ENCODE data around the gene FANCE. TPM values are rescaled to one million over a fixed set of nuclear protein-coding genes. Genes with fewer than 3 reads are reported as not detected.
"Not testable (repeated sequence)": the region's sequence is repeated elsewhere in the genome, so short reads cannot be mapped to it uniquely, and the experiment has no call there.

The FANCE gene
- total RNA-seq, 4 donors from 2014 or later: 4.1 to 6.6 (median 6.2) TPM

GRCh38 chr6:35511562-35511941, 59.4 kb downstream of the FANCE start:
- WGBS, 2 donors: 23 to 37% methylated on average over 10 to 21 of the region's 32 CpGs
- H3K4me3 ChIP-seq (replicated peaks in 1 of 3): no peak overlapping the region
- H3K27ac ChIP-seq: no peak overlapping the region
- no peaks in the 10 kb centered on the region for H3K27me3 ChIP-seq
- intact Hi-C loops (cut with DNase I): no loop called here
- H3K9me3 ChIP-seq: no peaks in the 10 kb centered on the region
- no peak for TF ChIP-seq CTCF (IDR thresholded peaks at IDR 0.05)
- TF ChIP-seq POLR2A (IDR thresholded peaks at IDR 0.05): no peak
- peaks cover 4 to 20% of the 10 kb centered on the region in 2 donors for H3K4me1 ChIP-seq
- no peak for DNase-seq
- no peaks in the 10 kb centered on the region for H3K36me3 ChIP-seq

- no peaks in the 10 kb centered on the region for H3K27me3 ChIP-seq
- H3K4me3 ChIP-seq (replicated peaks in 1 of 3): no peak overlapping the region
- peaks cover 4 to 20% of the 10 kb centered on the region in 2 donors for H3K4me1 ChIP-seq
- H3K27ac ChIP-seq: no peak overlapping the region
- intact Hi-C loops (cut with DNase I): no loop called here
- no peaks in the 10 kb centered on the region for H3K36me3 ChIP-seq
- 9 to 28% methylated on average over 10 to 16 of the region's 26 CpGs for WGBS, 2 donors
- TF ChIP-seq CTCF (IDR thresholded peaks at IDR 0.05) (no peak), POLR2A (IDR thresholded peaks at IDR 0.05) (no peak)
- no peak for DNase-seq
- no peaks in the 10 kb centered on the region for H3K9me3 ChIP-seq
Measured at GRCh38 chr6:35512006-35512405, 59.9 kb downstream of the FANCE start.

GRCh38 chr6:35512740-35513139, 60.6 kb downstream of the FANCE start, which contains the start of gene TULP1:
TSS of gene TULP1 (minus strand) at chr6:35512896. CDS start at chr6:35512858, 38 bp downstream.
- Histone ChIP-seq H3K4me3 (replicated peaks in 1 of 3) (no peak within 1 kb of the TSS), H3K27me3 (no peaks in the 10 kb centered on the region), H3K36me3 (no peaks in the 10 kb centered on the region), H3K4me1 (peaks cover 0 to 14% of the 10 kb centered on the region in 2 donors), H3K9me3 (no peaks in the 10 kb centered on the region), H3K27ac (no peak within 1 kb of the TSS)
- intact Hi-C loops (cut with DNase I): no loop called here
- 86 to 88% methylated on average over 9 to 10 of the region's 10 CpGs for WGBS, 2 donors
- no peak for DNase-seq
- TF ChIP-seq CTCF (IDR thresholded peaks at IDR 0.05): no peak
- no peak for TF ChIP-seq POLR2A (IDR thresholded peaks at IDR 0.05)

GRCh38 chr6:35514587-35514986, 62.4 kb downstream of the FANCE start:
- no peak for DNase-seq
- H3K36me3 ChIP-seq: no peaks in the 10 kb centered on the region
- 89% methylated on average over 4 of the region's 4 CpGs for WGBS, 2 donors
- H3K9me3 ChIP-seq: no peaks in the 10 kb centered on the region
- H3K4me3 ChIP-seq (replicated peaks in 1 of 3): no peak overlapping the region
- intact Hi-C loops (cut with DNase I): no loop called here
- H3K4me1 ChIP-seq: peaks cover 0 to 9% of the 10 kb centered on the region in 2 donors
- no peak for TF ChIP-seq POLR2A (IDR thresholded peaks at IDR 0.05)
- TF ChIP-seq CTCF (IDR thresholded peaks at IDR 0.05): no peak
- H3K27me3 ChIP-seq: no peaks in the 10 kb centered on the region
- H3K27ac ChIP-seq: no peak overlapping the region

- intact Hi-C loops (cut with DNase I); H3K27ac ChIP-seq; H3K9me3 ChIP-seq; H3K27me3 ChIP-seq; H3K4me1 ChIP-seq; H3K4me3 ChIP-seq (replicated peaks in 1 of 3); DNase-seq; H3K36me3 ChIP-seq: not testable (repeated sequence)
- 74 to 77% methylated on average over 5 to 6 of the region's 6 CpGs for WGBS, 2 donors
Measured at GRCh38 chr6:35515939-35516338, 63.8 kb downstream of the FANCE start.

Small RNA genes lying within 50 kb of the gene (microRNA-seq; reads per million reads assigned to microRNA genes)
- 1.1 reads per million for gene MIR7111

Small RNA genes lying within 50 kb of the gene (small RNA-seq; reads per million reads assigned to genes)
- not detected for gene MIR7111

Other genes starting within 250 kb of the FANCE start
- gene SCUBE3, start 238.4 kb upstream of the FANCE start, total RNA-seq: 100 to 1,000 TPM in 1 of 4 donors, 10 to 100 TPM in 3; 45.5 to 119 (median 66.3) TPM
- 10 to 100 TPM; 54.3 to 81.7 (median 71.6) TPM for gene ZNF76, start 192.6 kb upstream of the FANCE start, total RNA-seq
- 1 to 10 TPM; 5.2 to 9.3 (median 6.0) TPM for gene DEF6, start 154.5 kb upstream of the FANCE start, total RNA-seq
- 10 to 100 TPM; 17.3 to 40.3 (median 35.9) TPM for gene PPARD, start 109.8 kb upstream of the FANCE start, total RNA-seq
- 1,000 to 10,000 TPM; 1,123 to 2,881 (median 1,235) TPM for gene RPL10A, start 16.1 kb downstream of the FANCE start, total RNA-seq
- 10 to 100 TPM in 3 of 4 donors, 1 to 10 TPM in 1; 9.9 to 17.0 (median 11.2) TPM for gene TEAD3, start 44.7 kb downstream of the FANCE start, total RNA-seq
- not detected for gene TULP1, start 60.6 kb downstream of the FANCE start, total RNA-seq
- 100 to 1,000 TPM; 239 to 600 (median 253) TPM for gene FKBP5, start 236.6 kb downstream of the FANCE start, total RNA-seq